ENCODE measurements around the gene SEMA5A.

DNA sequence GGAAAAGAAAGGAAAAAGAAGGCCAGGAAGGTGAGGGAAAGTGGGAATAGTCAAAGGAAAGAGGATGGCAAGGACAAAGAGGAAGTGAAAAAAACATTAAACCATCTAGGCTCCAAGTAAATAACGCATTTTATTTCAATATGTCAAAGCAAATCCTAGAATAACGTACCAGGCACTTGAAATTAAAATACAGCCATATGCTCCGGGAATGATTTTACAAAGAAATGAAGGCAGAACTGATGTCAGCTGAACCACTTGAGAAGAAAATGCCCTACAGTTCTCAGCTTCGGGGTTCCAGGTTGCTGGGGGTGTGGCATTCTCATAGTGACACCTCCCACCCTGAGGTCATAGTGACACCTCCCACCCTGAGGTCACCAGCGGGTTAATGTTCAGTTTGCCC lies 281.6 kb downstream of the SEMA5A start:
- TF ChIP-seq, protein P1, sequence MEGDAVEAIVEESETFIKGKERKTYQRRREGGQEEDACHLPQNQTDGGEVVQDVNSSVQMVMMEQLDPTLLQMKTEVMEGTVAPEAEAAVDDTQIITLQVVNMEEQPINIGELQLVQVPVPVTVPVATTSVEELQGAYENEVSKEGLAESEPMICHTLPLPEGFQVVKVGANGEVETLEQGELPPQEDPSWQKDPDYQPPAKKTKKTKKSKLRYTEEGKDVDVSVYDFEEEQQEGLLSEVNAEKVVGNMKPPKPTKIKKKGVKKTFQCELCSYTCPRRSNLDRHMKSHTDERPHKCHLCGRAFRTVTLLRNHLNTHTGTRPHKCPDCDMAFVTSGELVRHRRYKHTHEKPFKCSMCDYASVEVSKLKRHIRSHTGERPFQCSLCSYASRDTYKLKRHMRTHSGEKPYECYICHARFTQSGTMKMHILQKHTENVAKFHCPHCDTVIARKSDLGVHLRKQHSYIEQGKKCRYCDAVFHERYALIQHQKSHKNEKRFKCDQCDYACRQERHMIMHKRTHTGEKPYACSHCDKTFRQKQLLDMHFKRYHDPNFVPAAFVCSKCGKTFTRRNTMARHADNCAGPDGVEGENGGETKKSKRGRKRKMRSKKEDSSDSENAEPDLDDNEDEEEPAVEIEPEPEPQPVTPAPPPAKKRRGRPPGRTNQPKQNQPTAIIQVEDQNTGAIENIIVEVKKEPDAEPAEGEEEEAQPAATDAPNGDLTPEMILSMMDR (IDR thresholded peaks at IDR 0.05 in 4 of 5, conservative IDR thresholded peaks at IDR 0.05 in 1 of 5) = no peak
- no peak for TF ChIP-seq POLR2A (IDR thresholded peaks at IDR 0.05)

All from gastrocnemius medialis (tissue), 4 donors.